Caco-2 (cell line): ENCODE results near the gene IDH3B. TPM values are rescaled to one million over a fixed set of nuclear protein-coding genes. Genes with fewer than 3 reads are reported as not detected.
A peak's percentile ranks its signal among the peaks of the same experiment; 100 is the strongest.

Experiments used
- BruUV-seq: library from RNA; stranded (reverse); fragments of 400-500 nt; replicated peaks from 2 replicates; lab custom pipeline; 2021; lab: Mats Ljungman, UMichigan
- CTCF ChIA-PET: fragments of 300-600 bp; sonication (Branson Sonifier 250); formaldehyde crosslinking; loops from one replicate; lab custom pipeline; 2022; ENCODE audit warnings: antibody characterized with exemption; lab: Charles Lee
- POLR2A ChIA-PET: fragments of 300-600 bp; sonication (Branson Sonifier 250); formaldehyde crosslinking; loops from one replicate; lab custom pipeline; 2022; ENCODE audit warnings: antibody characterized with exemption; lab: Charles Lee
- DNase-seq, 2 experiments: peaks; one replicate each; pipeline versions ENCODE4 v3.0.0 to v3.0.0-alpha.2; 2020 to 2022
- H3K27me3 ChIP-seq: replicated peaks from 2 replicates; pipeline ENCODE4 v1.6.0; 2011; ENCODE audit warnings: low read length; ENCODE audit not compliant: control insufficient read depth, insufficient read depth
- H3K36me3 ChIP-seq: 2 replicates; pipeline ENCODE4 v1.5.1; 2011; ENCODE audit warnings: low read length; ENCODE audit not compliant: control insufficient read depth, insufficient read depth
- H3K4me1 ChIP-seq: fragments of 250-450 bp; sonication (Bioruptor Pico); 2 replicates; pipeline ENCODE4 v1.5.1; 2020; ENCODE audit warnings: mild to moderate bottlenecking
- H3K4me3 ChIP-seq: 2 replicates; pipeline ENCODE4 v1.5.1; 2011; ENCODE audit warnings: low read depth, mild to moderate bottlenecking, control low read depth, low read length
- H3K9me3 ChIP-seq: fragments of 250-450 bp; sonication (Bioruptor Pico); 2 replicates; pipeline ENCODE4 v1.5.1; 2020; ENCODE audit warnings: mild to moderate bottlenecking, moderate library complexity
- H3K27ac Mint-ChIP-seq: one replicate; pipeline ENCODE4 v1.8.0; 2022; ENCODE audit warnings: mixed read lengths; ENCODE audit not compliant: unreplicated experiment
- H3K27me3 Mint-ChIP-seq: one replicate; pipeline ENCODE4 v1.8.0; 2022; ENCODE audit warnings: mixed read lengths; ENCODE audit not compliant: insufficient read depth, unreplicated experiment
- H3K36me3 Mint-ChIP-seq: one replicate; pipeline ENCODE4 v1.8.0; 2022; ENCODE audit warnings: mild to moderate bottlenecking, mixed read lengths; ENCODE audit not compliant: insufficient read depth, unreplicated experiment
- H3K4me1 Mint-ChIP-seq: one replicate; pipeline ENCODE4 v1.8.0; 2022; ENCODE audit warnings: low read depth, mixed read lengths; ENCODE audit not compliant: unreplicated experiment
- H3K4me3 Mint-ChIP-seq: one replicate; pipeline ENCODE4 v1.8.0; 2022; ENCODE audit warnings: mild to moderate bottlenecking, moderate library complexity, mixed read lengths; ENCODE audit not compliant: unreplicated experiment
- H3K9me3 Mint-ChIP-seq: one replicate; pipeline ENCODE4 v1.8.0; 2022; ENCODE audit warnings: mixed read lengths; ENCODE audit not compliant: unreplicated experiment
- intact Hi-C: fragments of 100-400 bp; cut with micrococcal nuclease; formaldehyde crosslinking; loops from one replicate; pipeline ENCODE4 v1.10.0; 2022; ENCODE audit not compliant: unreplicated experiment
- microRNA-seq: library from miRNA; unstranded; fragments of <30 nt; microRNA quantifications from one replicate; pipeline ENCODE4 v1.2.0, GENCODE V29; 2022
- total RNA-seq: library from RNA; stranded (reverse); gene quantifications from 2 replicates; pipeline ENCODE4 v1.2.3, GENCODE V29; 2022
- TF ChIP-seq, protein P1 (sequence below), 2 experiments: fragments of 200-600 bp in 1 of 2; IDR thresholded peaks; 1 replicate in 1 of 2; 2 replicates in 1 of 2; pipeline versions ENCODE4 v1.5.1 to v1.8.0; 2011 to 2022; ENCODE audit warnings: antibody characterized with exemption in 1 of 2, control low read depth in 1 of 2, inconsistent platforms in 1 of 2, low read depth in 1 of 2, low read length in 1 of 2, mild to moderate bottlenecking in 1 of 2, moderate library complexity in 1 of 2; ENCODE audit not compliant: insufficient read depth in 1 of 2, severe bottlenecking in 1 of 2, unreplicated experiment in 1 of 2

IDH3B gene
- total RNA-seq, 1 experiment from 2014 or later = 137 TPM

DNA sequence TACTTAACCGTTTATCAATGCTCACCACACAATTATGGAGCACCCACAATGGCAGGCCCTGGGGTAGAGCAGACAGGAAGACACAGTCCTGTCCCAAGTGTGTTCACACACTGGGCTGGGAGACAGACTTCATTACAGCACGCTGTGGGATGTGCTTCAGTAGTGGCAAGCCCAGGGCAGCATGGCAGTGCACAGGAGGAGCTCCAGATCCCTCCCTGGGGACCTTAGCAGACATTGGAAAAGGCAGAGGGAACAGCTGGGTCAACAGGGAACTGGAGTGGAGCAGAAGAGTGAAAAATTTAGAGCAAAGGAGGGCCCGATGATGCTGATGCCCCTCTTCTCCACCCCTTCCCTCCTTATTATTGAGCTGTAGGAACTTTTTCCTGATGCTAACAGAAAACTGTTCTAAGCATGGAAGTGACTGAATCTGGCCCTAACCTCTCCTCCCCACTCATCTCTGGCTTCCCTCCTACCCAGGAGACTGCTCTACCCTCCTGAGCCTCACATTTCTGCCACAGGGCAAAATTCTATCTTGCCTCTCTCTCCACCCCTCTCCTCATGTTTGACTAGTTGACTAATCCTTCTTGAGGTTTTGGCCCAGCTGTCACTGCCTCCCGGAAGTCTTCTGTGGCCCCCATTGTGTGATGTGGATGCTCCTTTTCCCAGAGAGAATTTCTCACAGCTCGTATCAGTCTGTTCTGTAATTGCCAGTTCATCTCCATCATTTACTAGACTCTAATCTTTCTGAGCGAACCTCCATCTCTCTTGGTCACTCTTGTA lies 52.9 kb downstream of the IDH3B start:
- H3K4me1 Mint-ChIP-seq = no peaks in the 10 kb centered on the region
- H3K4me3 Mint-ChIP-seq = no peak overlapping the region

DNA sequence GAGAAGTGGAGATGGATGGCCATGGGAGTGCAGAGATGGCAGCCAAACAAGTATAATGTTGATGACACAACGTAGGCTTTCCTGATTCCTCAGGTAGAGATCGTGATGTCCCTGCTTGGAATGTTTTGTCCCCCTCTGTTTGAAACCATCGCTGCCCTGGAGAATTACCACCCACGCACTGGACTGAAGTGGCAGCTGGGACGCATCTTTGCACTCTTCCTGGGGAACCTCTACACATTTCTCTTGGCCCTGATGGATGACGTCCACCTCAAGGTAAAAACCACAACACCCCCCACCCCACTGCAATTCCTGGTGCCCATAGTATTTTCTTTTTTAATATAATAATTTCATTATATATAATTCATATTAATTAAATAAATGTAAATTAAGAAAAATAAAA lies 53.7 kb downstream of the IDH3B start:
- ChIA-PET POLR2A (no interaction called here), CTCF (no interaction called here)
- Mint-ChIP-seq H3K27ac (no peak overlapping the region), H3K27me3 (peaks cover 10% of the 10 kb centered on the region), H3K4me1 (no peaks in the 10 kb centered on the region), H3K9me3 (peaks cover 22% of the 10 kb centered on the region), H3K4me3 (no peak overlapping the region), H3K36me3 (no peaks in the 10 kb centered on the region)
- TF ChIP-seq, protein P1, sequence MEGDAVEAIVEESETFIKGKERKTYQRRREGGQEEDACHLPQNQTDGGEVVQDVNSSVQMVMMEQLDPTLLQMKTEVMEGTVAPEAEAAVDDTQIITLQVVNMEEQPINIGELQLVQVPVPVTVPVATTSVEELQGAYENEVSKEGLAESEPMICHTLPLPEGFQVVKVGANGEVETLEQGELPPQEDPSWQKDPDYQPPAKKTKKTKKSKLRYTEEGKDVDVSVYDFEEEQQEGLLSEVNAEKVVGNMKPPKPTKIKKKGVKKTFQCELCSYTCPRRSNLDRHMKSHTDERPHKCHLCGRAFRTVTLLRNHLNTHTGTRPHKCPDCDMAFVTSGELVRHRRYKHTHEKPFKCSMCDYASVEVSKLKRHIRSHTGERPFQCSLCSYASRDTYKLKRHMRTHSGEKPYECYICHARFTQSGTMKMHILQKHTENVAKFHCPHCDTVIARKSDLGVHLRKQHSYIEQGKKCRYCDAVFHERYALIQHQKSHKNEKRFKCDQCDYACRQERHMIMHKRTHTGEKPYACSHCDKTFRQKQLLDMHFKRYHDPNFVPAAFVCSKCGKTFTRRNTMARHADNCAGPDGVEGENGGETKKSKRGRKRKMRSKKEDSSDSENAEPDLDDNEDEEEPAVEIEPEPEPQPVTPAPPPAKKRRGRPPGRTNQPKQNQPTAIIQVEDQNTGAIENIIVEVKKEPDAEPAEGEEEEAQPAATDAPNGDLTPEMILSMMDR (IDR thresholded peaks at IDR 0.05; ENCODE audit: insufficient read depth in 1 of 2, low read depth in 1 of 2, low read length in 1 of 2, severe bottlenecking in 1 of 2, unreplicated experiment in 1 of 2) = no peak
- no TSS peak for BruUV-seq
- Histone ChIP-seq H3K36me3 (no peaks in the 10 kb centered on the region), H3K27me3 (0 out of 2 replicates have a peak, but pooled peaks cover 1% of the 10 kb centered on the region), H3K4me1 (no peaks in the 10 kb centered on the region), H3K4me3 (no peak overlapping the region), H3K9me3 (peaks cover 12% of the 10 kb centered on the region; the same call in 1 of the 2 replicates)
- DNase-seq = no peak
- intact Hi-C loops = no loop called here

More for the DNA sequence above, 52.9 kb downstream of the IDH3B start:
- H3K9me3 Mint-ChIP-seq = peaks cover 22% of the 10 kb centered on the region
- BruUV-seq = no TSS peak
- H3K27me3 ChIP-seq = 0 out of 2 replicates have a peak, but pooled peaks cover 1% of the 10 kb centered on the region
- H3K27me3 Mint-ChIP-seq = peaks cover 13% of the 10 kb centered on the region
- H3K4me3 ChIP-seq = no peak overlapping the region
- ChIA-PET POLR2A (no interaction called here), CTCF (no interaction called here)
- peaks cover 4% of the 10 kb centered on the region; the same call in 1 of the 2 replicates for H3K9me3 ChIP-seq
- H3K36me3 ChIP-seq = no peaks in the 10 kb centered on the region
- TF ChIP-seq, protein P1 (IDR thresholded peaks at IDR 0.05; ENCODE audit: insufficient read depth in 1 of 2, low read depth in 1 of 2, low read length in 1 of 2, severe bottlenecking in 1 of 2, unreplicated experiment in 1 of 2) = no peak
- no peaks in the 10 kb centered on the region for H3K4me1 ChIP-seq
- DNase-seq = no peak
- intact Hi-C loops = no loop called here
- no peaks in the 10 kb centered on the region for H3K36me3 Mint-ChIP-seq
- H3K27ac Mint-ChIP-seq = no peak overlapping the region

Small RNA genes lying within 50 kb of the gene (microRNA-seq; reads per million reads assigned to microRNA genes)
- gene MIR1292 = 35.3 reads per million, percentile 63 among the genes with 10 or more reads in this experiment

Other genes starting within 250 kb of the IDH3B start
- 532 and 533 TPM in 2 replicates for gene SNRPB, start 193.4 kb downstream of the IDH3B start, total RNA-seq
- gene ZNF343, start 155.3 kb downstream of the IDH3B start, total RNA-seq = 8.0 and 11.0 TPM in 2 replicates
- not detected in 2 replicates for gene TMC2, start 127.6 kb downstream of the IDH3B start, total RNA-seq
- gene NOP56, start 11.6 kb downstream of the IDH3B start, total RNA-seq = 497 and 524 TPM in 2 replicates
- 5.7 and 7.5 TPM in 2 replicates for gene EBF4, start 28.6 kb upstream of the IDH3B start, total RNA-seq
- not detected in 2 replicates for gene CPXM1, start 136.4 kb upstream of the IDH3B start, total RNA-seq
- gene C20orf141, start 150.8 kb upstream of the IDH3B start, total RNA-seq = not detected in 2 replicates
- gene TMEM239, start 152.1 kb upstream of the IDH3B start, total RNA-seq = not detected in 2 replicates
- gene PCED1A, start 176.4 kb upstream of the IDH3B start, total RNA-seq = 43.9 and 44.7 TPM in 2 replicates
- gene VPS16, start 176.5 kb upstream of the IDH3B start, total RNA-seq = 41.3 and 46.6 TPM in 2 replicates
- gene PTPRA, start 209.3 kb upstream of the IDH3B start, total RNA-seq = 51.4 and 57.0 TPM in 2 replicates